Stromal cell of bone marrow (primary cell): ENCODE results near the gene WDR41.
"Not testable (repeated sequence)": the region's sequence is repeated elsewhere in the genome, so short reads cannot be mapped to it uniquely, and the experiment has no call there.

Source experiments
- DNase-seq: peaks from one replicate; pipeline ENCODE4 v3.0.0-alpha.2; 2012; ENCODE audit warnings: low read depth

The WDR41 gene

DNA sequence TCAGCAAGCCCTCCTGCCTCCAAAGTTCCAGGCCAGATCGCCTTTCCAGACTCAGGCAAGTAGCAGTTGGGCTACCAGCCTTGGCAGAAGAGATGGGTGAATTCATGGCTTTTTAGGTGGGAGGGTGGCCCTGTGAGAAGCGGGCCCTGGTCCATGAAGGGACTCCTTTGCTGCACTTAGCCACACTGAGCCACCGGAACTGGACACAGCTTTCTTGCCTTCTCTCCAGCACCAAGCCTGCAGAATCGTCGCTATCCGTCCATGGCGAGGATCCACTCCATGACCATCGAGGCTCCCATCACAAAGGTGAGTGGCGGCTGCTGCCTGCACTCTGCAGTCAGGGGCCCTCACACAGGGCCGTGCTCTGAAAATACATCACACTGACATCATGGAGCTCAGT lies 85.0 kb downstream of the WDR41 start:
- DNase-seq = no peak

DNA sequence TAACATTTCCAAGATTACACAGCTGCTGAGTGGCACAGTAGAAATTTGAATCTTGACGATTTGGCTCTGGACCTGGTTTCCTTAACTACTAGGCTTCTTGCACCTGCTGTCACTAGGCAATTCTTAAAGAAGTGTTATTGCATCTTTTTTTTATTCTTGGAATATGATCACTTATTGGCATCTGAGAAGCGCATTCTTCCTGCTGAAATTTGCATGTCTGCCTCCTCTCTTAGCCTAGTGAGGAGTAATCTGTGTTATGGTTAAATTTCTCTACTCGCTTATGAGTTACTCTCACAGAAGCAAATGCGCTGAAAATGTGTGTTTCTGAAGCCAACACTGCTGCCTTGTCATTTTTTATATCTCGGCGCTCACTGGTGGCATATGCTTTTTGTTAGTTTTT lies 89.3 kb downstream of the WDR41 start:
- DNase-seq = no peak

DNA sequence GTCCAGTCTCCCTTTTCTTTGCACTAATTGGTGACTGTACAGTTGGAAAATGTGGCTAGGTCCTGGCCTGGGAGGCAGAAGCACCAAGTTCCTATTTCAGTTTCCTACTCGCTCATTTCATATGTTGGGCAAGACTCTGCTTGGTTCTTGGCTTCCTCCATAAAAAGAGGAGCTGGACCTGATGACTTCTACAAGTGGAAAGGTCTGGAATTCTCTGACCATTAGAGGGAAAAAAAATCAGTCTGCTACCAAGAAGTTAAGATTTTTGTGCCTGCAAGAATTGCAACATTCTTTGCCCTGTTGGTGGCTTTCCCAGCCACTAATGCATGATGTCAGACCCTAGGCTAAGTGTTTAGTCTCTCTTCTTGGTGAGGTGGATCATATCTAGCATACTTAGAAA lies 91.5 kb downstream of the WDR41 start:
- DNase-seq = peak; percentile 22

- DNase-seq = no peak
Observed at GRCh38 chr5:77398896-77399295, 93.2 kb downstream of the WDR41 start.

DNA sequence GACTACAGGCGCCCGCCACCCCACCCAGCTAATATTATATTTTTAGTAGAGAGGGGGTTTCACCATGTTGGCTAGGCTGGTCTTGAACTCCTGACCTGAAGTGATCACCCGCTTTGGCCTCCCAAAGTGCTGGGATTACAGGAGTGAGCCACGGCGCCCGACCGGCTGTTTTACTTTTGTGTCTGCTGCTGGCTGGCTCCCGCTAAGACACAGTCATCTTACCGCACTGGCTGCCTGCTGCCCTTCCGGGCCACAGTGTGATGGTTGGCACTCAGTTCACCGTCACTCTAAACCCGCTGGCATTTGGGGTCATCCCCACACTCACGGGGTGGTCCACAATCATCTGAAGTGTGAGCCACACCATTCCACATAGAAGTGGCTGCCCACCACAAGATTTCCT lies 93.7 kb downstream of the WDR41 start:
- DNase-seq = no peak

DNA sequence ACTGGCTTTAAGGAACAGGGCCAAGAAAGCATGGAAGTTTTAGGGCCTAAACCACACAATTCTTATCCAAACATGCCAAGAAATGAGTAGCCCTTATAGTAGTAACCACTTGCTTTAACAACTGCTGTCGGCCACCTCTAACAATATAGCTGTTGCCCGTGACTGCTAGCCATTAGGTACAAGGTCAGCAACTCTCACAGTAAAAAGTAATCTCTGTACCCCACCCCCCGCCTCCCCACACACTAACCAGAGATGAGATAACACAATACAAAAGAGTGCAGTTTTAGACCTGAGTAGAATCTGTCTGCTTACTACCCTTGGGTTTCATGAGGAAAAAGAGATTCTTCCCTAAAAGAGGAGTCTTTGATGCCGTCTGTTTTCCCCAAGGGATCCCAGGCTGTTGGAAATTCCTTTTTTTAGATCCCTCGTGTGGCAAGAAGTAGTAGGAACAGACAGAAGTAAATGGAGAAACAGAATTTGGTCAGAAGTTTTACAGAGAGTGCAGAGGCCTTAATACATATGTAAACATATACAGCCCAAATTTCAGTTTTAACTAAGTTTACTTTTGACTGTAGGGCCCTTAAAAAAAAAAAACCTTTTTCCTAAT lies 94.3 kb downstream of the WDR41 start:
- DNase-seq = no peak

- no peak for DNase-seq
Observed at GRCh38 chr5:77396017-77396416, 96.1 kb downstream of the WDR41 start.

DNA sequence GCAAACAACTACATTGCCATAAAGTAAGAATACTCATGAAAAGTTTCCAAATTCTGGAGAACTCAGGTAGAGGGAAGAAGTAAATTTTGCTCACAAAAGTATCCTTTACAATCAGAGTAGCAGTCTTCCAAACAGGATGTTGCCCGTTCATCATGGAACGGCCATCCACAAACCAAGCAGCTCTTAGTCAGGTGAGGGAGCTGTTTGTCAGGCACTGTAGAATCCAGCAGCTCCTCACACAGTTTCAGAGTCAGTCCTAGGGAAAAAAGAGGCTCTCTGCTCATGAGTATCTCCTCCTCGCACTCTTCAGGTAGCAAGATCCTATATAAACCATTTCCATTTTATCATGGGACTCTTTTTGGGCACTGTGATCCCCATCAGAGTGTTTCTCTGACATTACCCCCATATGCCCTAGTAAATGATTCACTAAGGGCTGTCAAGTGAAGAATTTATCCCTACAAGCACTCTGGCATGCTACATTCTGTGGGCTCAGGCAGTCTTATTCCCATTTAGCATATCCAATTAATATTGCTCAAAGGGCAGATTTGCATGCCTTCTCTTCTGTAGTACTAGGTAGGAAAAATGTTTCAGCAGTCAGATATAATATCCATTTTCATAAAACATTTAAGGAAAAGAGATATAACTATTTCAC lies 97.9 kb downstream of the WDR41 start:
- DNase-seq = no peak

DNA sequence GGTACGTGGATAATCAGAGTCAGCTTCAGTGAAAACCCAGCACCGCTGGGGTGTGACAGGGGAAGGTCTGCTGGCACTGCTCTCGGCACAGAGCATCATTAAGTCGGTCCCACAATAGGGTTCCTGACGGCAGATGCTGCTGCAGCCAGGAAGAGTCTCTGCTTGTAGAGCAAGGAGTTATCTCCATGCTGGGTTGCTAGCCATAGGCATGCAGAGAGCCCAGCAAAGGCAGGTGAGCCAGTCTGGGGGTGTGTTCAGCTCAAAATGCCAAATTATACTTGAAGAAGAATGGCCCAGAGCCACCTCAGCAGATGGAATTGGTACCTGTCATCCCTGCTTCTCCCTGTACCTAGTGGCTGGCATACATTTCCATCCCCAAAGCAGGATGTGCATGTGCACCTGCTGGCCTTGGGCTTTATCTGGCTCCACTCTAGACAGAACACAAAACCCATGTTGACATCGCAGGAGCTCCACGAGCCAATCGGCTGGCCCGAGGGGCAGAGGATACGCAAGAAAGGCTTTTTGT lies 100.8 kb downstream of the WDR41 start:
- DNase-seq = no peak

DNA sequence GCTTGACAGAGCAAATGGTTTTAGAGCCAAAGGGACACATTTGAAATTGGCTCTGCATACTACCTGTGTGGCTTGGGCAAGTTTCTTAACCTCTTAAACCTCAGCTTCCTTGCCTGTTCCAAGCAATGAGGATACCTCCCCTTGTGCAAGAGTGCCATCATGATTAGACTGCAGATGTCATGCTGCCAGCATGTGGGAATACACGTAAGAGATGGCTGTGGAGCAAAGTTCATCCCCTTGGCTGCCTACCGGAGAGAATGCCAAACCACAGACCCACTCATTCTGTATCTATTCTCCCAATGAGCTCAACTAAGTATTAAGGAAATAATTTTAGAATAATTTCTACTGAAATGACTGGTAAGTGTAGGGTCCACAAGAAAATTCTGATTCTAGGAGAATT lies 101.3 kb downstream of the WDR41 start:
- peak; percentile 57 for DNase-seq

- DNase-seq = no peak
Observed at GRCh38 chr5:77390221-77390620, 101.9 kb downstream of the WDR41 start.

DNA sequence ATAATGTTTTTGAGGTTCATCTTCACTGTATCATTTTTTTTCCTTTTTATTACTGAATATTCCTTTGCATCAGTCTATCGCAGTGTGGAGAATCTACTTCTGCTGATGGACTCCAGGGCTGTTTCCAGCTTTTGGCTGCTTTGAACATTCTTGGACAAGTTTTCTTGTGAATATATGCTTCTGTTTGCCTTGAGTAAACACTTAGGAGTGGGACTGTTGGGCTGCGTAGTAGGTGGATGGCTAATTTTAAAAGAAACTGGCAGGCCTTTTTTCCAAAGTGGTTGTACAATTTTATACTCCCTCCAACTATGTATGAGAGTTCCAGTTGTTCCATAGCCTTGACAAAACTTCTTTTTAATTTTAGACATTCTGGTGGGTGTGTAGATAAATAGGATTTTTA lies 102.4 kb downstream of the WDR41 start:
- DNase-seq = no peak

DNA sequence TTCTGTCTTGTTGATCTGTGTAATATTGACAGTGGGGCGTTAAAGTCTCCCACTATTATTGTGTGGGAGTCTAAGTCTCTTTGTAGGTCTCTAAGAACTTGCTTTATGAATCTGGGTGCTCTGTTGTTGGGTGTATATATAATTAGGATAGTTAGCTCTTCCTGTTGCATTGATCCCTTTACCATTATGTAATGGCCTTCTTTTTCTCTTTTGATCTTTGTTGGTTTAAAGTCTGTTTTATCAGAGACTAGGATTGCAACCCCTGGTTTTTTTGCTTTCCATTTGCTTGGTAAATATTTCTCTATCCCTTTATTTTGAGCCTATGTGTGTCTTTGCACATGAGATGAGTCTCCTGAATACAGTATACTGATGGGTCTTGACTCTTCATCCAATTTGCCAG lies 105.8 kb downstream of the WDR41 start:
- DNase-seq = not testable (repeated sequence)

GRCh38 chr5:77383336-77383735 lies 108.8 kb downstream of the WDR41 start:
- not testable (repeated sequence) for DNase-seq
